H9 (cell line): ENCODE data around the gene PID1. TPM values are rescaled to one million over a fixed set of nuclear protein-coding genes. Genes with fewer than 3 reads are reported as not detected.

Experiments used
- DNase-seq: peaks from one replicate; pipeline ENCODE4 v3.0.0-alpha.2; 2017
- H2AFZ ChIP-seq: one replicate; pipeline ENCODE4 v1.6.1; 2013; ENCODE audit warnings: mild to moderate bottlenecking, low read length, control low read depth, moderate library complexity
- H2AK5ac ChIP-seq: 2 replicates; pipeline ENCODE4 v1.6.1; 2013; ENCODE audit warnings: low read length, control low read depth, mixed read lengths; ENCODE audit not compliant: insufficient read length
- H2BK120ac ChIP-seq: one replicate; pipeline ENCODE4 v1.6.1; 2013; ENCODE audit warnings: low read depth, mild to moderate bottlenecking, low read length, control low read depth, inconsistent platforms; ENCODE audit not compliant: poor library complexity, severe bottlenecking
- H2BK12ac ChIP-seq: 2 replicates; pipeline ENCODE4 v1.6.1; 2013; ENCODE audit warnings: low read length, control low read depth, mixed read lengths, low read depth; ENCODE audit not compliant: insufficient read length
- H2BK15ac ChIP-seq: 2 replicates; pipeline ENCODE4 v1.6.1; 2013; ENCODE audit warnings: low read depth, low read length, control low read depth
- H2BK20ac ChIP-seq: one replicate; pipeline ENCODE4 v1.6.1; 2013; ENCODE audit warnings: low read depth, mild to moderate bottlenecking, low read length, control low read depth, inconsistent platforms; ENCODE audit not compliant: poor library complexity, severe bottlenecking
- H2BK5ac ChIP-seq: 2 replicates; pipeline ENCODE4 v1.6.1; 2013; ENCODE audit warnings: low read length, control low read depth, mixed read lengths; ENCODE audit not compliant: insufficient read length
- H3K14ac ChIP-seq: 2 replicates; pipeline ENCODE4 v1.6.1; 2013; ENCODE audit warnings: low read length, control low read depth; ENCODE audit not compliant: insufficient read depth
- H3K18ac ChIP-seq: 2 replicates; pipeline ENCODE4 v1.6.1; 2013; ENCODE audit warnings: low read depth, mild to moderate bottlenecking, mixed read lengths, low read length, control low read depth; ENCODE audit not compliant: insufficient read length
- H3K23ac ChIP-seq: 2 replicates; pipeline ENCODE4 v1.6.1; 2013; ENCODE audit warnings: low read length, control low read depth, mixed read lengths, low read depth; ENCODE audit not compliant: insufficient read length
- H3K23me2 ChIP-seq: 2 replicates; pipeline ENCODE4 v1.6.1; 2013; ENCODE audit warnings: low read depth, mild to moderate bottlenecking, mixed read lengths, low read length, control low read depth; ENCODE audit not compliant: insufficient read length, poor library complexity, severe bottlenecking
- H3K27ac ChIP-seq: 2 replicates; pipeline ENCODE4 v1.5.1; 2013; ENCODE audit warnings: low read length, control low read depth, mixed read lengths, low read depth; ENCODE audit not compliant: insufficient read length
- H3K27me3 ChIP-seq: 2 replicates; pipeline ENCODE4 v1.6.1; 2013; ENCODE audit warnings: low read length, control low read depth, inconsistent platforms; ENCODE audit not compliant: insufficient read depth
- H3K4ac ChIP-seq: 2 replicates; pipeline ENCODE4 v1.6.1; 2013; ENCODE audit warnings: low read depth, mild to moderate bottlenecking, control low read depth, inconsistent platforms, low read length, moderate library complexity
- H3K4me1 ChIP-seq: 2 replicates; pipeline ENCODE4 v1.6.1; 2013; ENCODE audit warnings: low read length, control low read depth, inconsistent platforms; ENCODE audit not compliant: insufficient read depth
- H3K4me2 ChIP-seq: 2 replicates; pipeline ENCODE4 v1.6.1; 2013; ENCODE audit warnings: low read length, control low read depth, mixed read lengths; ENCODE audit not compliant: insufficient read length, insufficient read depth
- H3K56ac ChIP-seq: 2 replicates; pipeline ENCODE4 v1.6.1; 2013; ENCODE audit warnings: low read depth, mild to moderate bottlenecking, mixed read lengths, low read length, control low read depth; ENCODE audit not compliant: insufficient read length
- H3K79me1 ChIP-seq: 2 replicates; pipeline ENCODE4 v1.6.1; 2013; ENCODE audit warnings: low read depth, mild to moderate bottlenecking, moderate library complexity, low read length, control low read depth, inconsistent platforms; ENCODE audit not compliant: insufficient read depth, poor library complexity, severe bottlenecking
- H3K79me2 ChIP-seq: 2 replicates; pipeline ENCODE4 v1.6.1; 2013; ENCODE audit warnings: low read length, control low read depth, inconsistent platforms; ENCODE audit not compliant: insufficient read depth
- H3K9ac ChIP-seq: 2 replicates; pipeline ENCODE4 v1.6.1; 2013; ENCODE audit warnings: low read length, control low read depth, mixed read lengths; ENCODE audit not compliant: insufficient read length; ENCODE audit errors: extremely low read depth
- H3K9me3 ChIP-seq: one replicate; pipeline ENCODE4 v1.6.1; 2013; ENCODE audit warnings: low read depth, low read length, inconsistent platforms; ENCODE audit not compliant: control insufficient read depth
- H3T11ph ChIP-seq: one replicate; pipeline ENCODE4 v1.6.1; 2013; ENCODE audit warnings: mild to moderate bottlenecking, low read length, control low read depth, inconsistent platforms
- H4K20me1 ChIP-seq: one replicate; pipeline ENCODE4 v1.6.1; 2013; ENCODE audit not compliant: control insufficient read depth, insufficient read length, insufficient read depth
- H4K5ac ChIP-seq: 2 replicates; pipeline ENCODE4 v1.6.1; 2013; ENCODE audit warnings: low read depth, mild to moderate bottlenecking, mixed read lengths, low read length, control low read depth; ENCODE audit not compliant: insufficient read length
- H4K8ac ChIP-seq: replicated peaks from 2 replicates; pipeline ENCODE4 v1.6.1; 2013; ENCODE audit warnings: low read length, control low read depth, mixed read lengths, low read depth; ENCODE audit not compliant: insufficient read length
- H4K91ac ChIP-seq: 2 replicates; pipeline ENCODE4 v1.6.1; 2013; ENCODE audit warnings: low read depth, mild to moderate bottlenecking, moderate library complexity, mixed read lengths, low read length, control low read depth; ENCODE audit not compliant: insufficient read length
- H3K27ac Mint-ChIP-seq, 3 experiments: 2 replicates in 2 of 3; 3 replicates in 1 of 3; pipeline ENCODE4 v1.8.0; 2020 to 2021; ENCODE audit warnings: mixed read lengths in 3 of 3, mild to moderate bottlenecking in 1 of 3, moderate library complexity in 1 of 3
- H3K27me3 Mint-ChIP-seq: 2 replicates; pipeline ENCODE4 v1.8.0; 2021; ENCODE audit warnings: low read depth, mild to moderate bottlenecking, moderate library complexity, mixed read lengths
- H3K36me3 Mint-ChIP-seq, 3 experiments: 2 replicates in 2 of 3; 3 replicates in 1 of 3; pipeline ENCODE4 v1.8.0; 2020 to 2021; ENCODE audit warnings: low read depth in 3 of 3, mixed read lengths in 3 of 3; ENCODE audit not compliant: insufficient read depth in 1 of 3
- H3K4me1 Mint-ChIP-seq, 2 experiments: 2 replicates each; pipeline ENCODE4 v1.8.0; 2020; ENCODE audit warnings: mixed read lengths in 2 of 2
- H3K4me3 Mint-ChIP-seq, 2 experiments: 2 replicates in 1 of 2; 3 replicates in 1 of 2; pipeline ENCODE4 v1.8.0; 2020 to 2021; ENCODE audit warnings: mild to moderate bottlenecking in 2 of 2, mixed read lengths in 2 of 2, moderate library complexity in 1 of 2
- H3K9me3 Mint-ChIP-seq, 2 experiments: 2 replicates in 1 of 2; 3 replicates in 1 of 2; pipeline ENCODE4 v1.8.0; 2020; ENCODE audit warnings: mild to moderate bottlenecking in 2 of 2, mixed read lengths in 2 of 2, moderate library complexity in 1 of 2
- WGBS: extraction: QIAGEN DNeasy Blood & Tissue Kit; methylation state at CpG from one replicate; pipeline ENCODE4 v1.1.7; 2013; ENCODE audit warnings: missing lambda C conversion rate, low lambda C conversion rate, mixed read lengths; ENCODE audit not compliant: insufficient read length; ENCODE audit errors: extremely low coverage; 5-methylcytosine and 5-hydroxymethylcytosine counted together
- total RNA-seq: library from RNA; stranded (reverse); gene quantifications from 2 replicates; pipeline ENCODE4 v1.2.1, GENCODE V29; 2021
- TF ChIP-seq, protein P1 (sequence below): fragments of 200-600 bp; sonication (generic); conservative IDR thresholded peaks from 3 replicates; pipeline ENCODE4 v1.8.0; 2021; ENCODE audit warnings: antibody characterized with exemption, mild to moderate bottlenecking

PID1 gene
- total RNA-seq, 1 experiment from 2014 or later = 1.4 TPM

DNA sequence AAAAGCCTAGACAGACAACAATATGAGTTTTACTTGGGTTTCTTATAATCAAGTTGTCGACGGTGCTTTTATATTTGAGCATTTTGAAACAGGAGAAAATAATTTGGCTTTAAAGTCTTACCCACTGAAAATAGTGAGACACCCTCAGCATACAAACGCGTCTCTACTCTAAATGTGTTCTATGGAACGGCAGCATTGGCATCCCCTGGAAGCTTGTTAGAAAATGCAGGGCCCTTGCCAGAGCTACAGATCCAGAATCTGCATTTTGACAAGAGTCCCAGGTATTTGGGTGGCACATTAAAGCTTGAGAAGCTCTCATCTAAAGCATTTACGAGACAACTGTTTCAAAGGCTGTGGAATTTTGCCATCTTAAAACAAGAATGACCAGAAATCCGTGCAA is 163.5 kb downstream of the PID1 start:
- Mint-ChIP-seq H3K27me3 (no peaks in the 10 kb centered on the region), H3K36me3 (peaks cover 0 to 4% (median 0%) of the 10 kb centered on the region in 3 experiments; a peak in 1 of 7 replicates), H3K9me3 (peaks cover 0 to 2% of the 10 kb centered on the region in 2 experiments; a peak in 1 of 5 replicates), H3K4me3 (no peak overlapping the region), H3K27ac (no peak overlapping the region), H3K4me1 (peaks cover 2 to 4% of the 10 kb centered on the region in 2 experiments)
- H4K20me1 ChIP-seq = no peaks in the 10 kb centered on the region
- no peak overlapping the region for H3K23ac ChIP-seq
- no peak overlapping the region for H4K8ac ChIP-seq
- no peak overlapping the region for H3K4ac ChIP-seq
- no peak overlapping the region for H2AFZ ChIP-seq
- no peak overlapping the region for H3K27ac ChIP-seq
- no peaks in the 10 kb centered on the region for H3K4me1 ChIP-seq
- H2BK15ac ChIP-seq = no peak overlapping the region
- no peak overlapping the region for H2BK12ac ChIP-seq
- TF ChIP-seq, protein P1, sequence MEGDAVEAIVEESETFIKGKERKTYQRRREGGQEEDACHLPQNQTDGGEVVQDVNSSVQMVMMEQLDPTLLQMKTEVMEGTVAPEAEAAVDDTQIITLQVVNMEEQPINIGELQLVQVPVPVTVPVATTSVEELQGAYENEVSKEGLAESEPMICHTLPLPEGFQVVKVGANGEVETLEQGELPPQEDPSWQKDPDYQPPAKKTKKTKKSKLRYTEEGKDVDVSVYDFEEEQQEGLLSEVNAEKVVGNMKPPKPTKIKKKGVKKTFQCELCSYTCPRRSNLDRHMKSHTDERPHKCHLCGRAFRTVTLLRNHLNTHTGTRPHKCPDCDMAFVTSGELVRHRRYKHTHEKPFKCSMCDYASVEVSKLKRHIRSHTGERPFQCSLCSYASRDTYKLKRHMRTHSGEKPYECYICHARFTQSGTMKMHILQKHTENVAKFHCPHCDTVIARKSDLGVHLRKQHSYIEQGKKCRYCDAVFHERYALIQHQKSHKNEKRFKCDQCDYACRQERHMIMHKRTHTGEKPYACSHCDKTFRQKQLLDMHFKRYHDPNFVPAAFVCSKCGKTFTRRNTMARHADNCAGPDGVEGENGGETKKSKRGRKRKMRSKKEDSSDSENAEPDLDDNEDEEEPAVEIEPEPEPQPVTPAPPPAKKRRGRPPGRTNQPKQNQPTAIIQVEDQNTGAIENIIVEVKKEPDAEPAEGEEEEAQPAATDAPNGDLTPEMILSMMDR = no peak
- H3K56ac ChIP-seq = no peak overlapping the region
- no peaks in the 10 kb centered on the region for H3K79me2 ChIP-seq
- H3K27me3 ChIP-seq = no peaks in the 10 kb centered on the region
- no peak overlapping the region for H2BK120ac ChIP-seq
- no CpG with 5 or more reads among the region's 7 CpGs for WGBS
- H3K79me1 ChIP-seq = no peaks in the 10 kb centered on the region
- DNase-seq = no peak
- no peak overlapping the region for H2AK5ac ChIP-seq
- no peak overlapping the region for H3T11ph ChIP-seq
- no peak overlapping the region for H2BK5ac ChIP-seq
- no peak overlapping the region for H3K18ac ChIP-seq
- no peak overlapping the region for H3K9ac ChIP-seq
- H3K14ac ChIP-seq = no peak overlapping the region
- no peak overlapping the region for H2BK20ac ChIP-seq
- H4K5ac ChIP-seq = no peak overlapping the region
- H3K23me2 ChIP-seq = no peaks in the 10 kb centered on the region
- H3K9me3 ChIP-seq = no peaks in the 10 kb centered on the region
- H4K91ac ChIP-seq = no peak overlapping the region
- no peak overlapping the region for H3K4me2 ChIP-seq
